ENCODE results near the gene VIM.

GRCh38 chr10:17195083-17195482, 33.0 kb upstream of the VIM start:
- no peak for TF ChIP-seq EZH2 (IDR thresholded peaks at IDR 0.05; ENCODE audit: borderline replicate concordance)
- no peak for TF ChIP-seq CTCF (IDR thresholded peaks at IDR 0.05; ENCODE audit: poor library complexity)
- no peak for TF ChIP-seq EZH2phosphoT487 (IDR thresholded peaks at IDR 0.05; ENCODE audit: low read depth, severe bottlenecking, unreplicated experiment)
